Posterior vena cava (tissue), 2 donors: ENCODE measurements around the gene TENT4B. TPM values are rescaled to one million over a fixed set of nuclear protein-coding genes. Genes with fewer than 3 reads are reported as not detected.

Experiments
- DNase-seq: peaks from one replicate; pipeline ENCODE4 v3.0.0-alpha.2; 2020; ENCODE audit warnings: low spot score
- intact Hi-C, 2 donors: fragments of 100-400 bp; cut with DNase I; formaldehyde crosslinking; loops; one replicate each; pipeline versions ENCODE4 v1.14.1 to v1.14.2; 2022 to 2023
- total RNA-seq, 2 donors: library from RNA; stranded (reverse); fragmentation: NEBNext Ultra II Directional; extraction: Animal tissue kit (Norgen Biotek cat#: 25700); gene quantifications; one replicate each; pipeline ENCODE4 v1.2.1, GENCODE V29; 2021
- donor health status: DM: yes; HTN: yes; CAD: no.
- donor health status: DM: yes; HTN: yes; CAD: no.

The TENT4B gene
- total RNA-seq, 2 donors from 2014 or later = 13.4 to 15.0 TPM

- DNase-seq = no peak
- intact Hi-C loops = loop anchor here (10.0 kb wide), 2 partner anchors 77 to 107 kb away; no protein-coding TSS in a partner anchor
Measured at GRCh38 chr16:50247123-50247905, 94.2 kb downstream of the TENT4B start.

GRCh38 chr16:50247906-50248608 is 95.0 kb downstream of the TENT4B start:
- intact Hi-C loops = loop anchor here (10.0 kb wide), 2 partner anchors 77 to 107 kb away; no protein-coding TSS in a partner anchor

GRCh38 chr16:50248845-50249244 is 95.7 kb downstream of the TENT4B start:
- no peak for DNase-seq
- intact Hi-C loops = loop anchor here (10.0 kb wide), 2 partner anchors 76 to 106 kb away; no protein-coding TSS in a partner anchor

More at GRCh38 chr16:50247906-50248608, 95.0 kb downstream of the TENT4B start:
- DNase-seq = no peak

- DNase-seq = peak; percentile 85
- intact Hi-C loops = no loop called here
Measured at GRCh38 chr16:50251375-50252081, 98.4 kb downstream of the TENT4B start.

- intact Hi-C loops = no loop called here
- peak; percentile 58 for DNase-seq
Measured at GRCh38 chr16:50252082-50252611, 99.0 kb downstream of the TENT4B start.

- intact Hi-C loops = no loop called here
Measured at GRCh38 chr16:50252874-50253513, 99.9 kb downstream of the TENT4B start.

GRCh38 chr16:50253514-50253910 is 100.4 kb downstream of the TENT4B start:
- DNase-seq = no peak

More at GRCh38 chr16:50252874-50253513, 99.9 kb downstream of the TENT4B start:
- no peak for DNase-seq

GRCh38 chr16:50254072-50254471 is 101.0 kb downstream of the TENT4B start:
- DNase-seq = no peak
- intact Hi-C loops = no loop called here

More at GRCh38 chr16:50253514-50253910, 100.4 kb downstream of the TENT4B start:
- intact Hi-C loops = no loop called here

GRCh38 chr16:50255538-50255937 is 102.4 kb downstream of the TENT4B start:
- DNase-seq = no peak
- intact Hi-C loops = no loop called here

GRCh38 chr16:50256604-50257003 is 103.5 kb downstream of the TENT4B start:
- DNase-seq = no peak
- intact Hi-C loops = no loop called here

- no peak for DNase-seq
- intact Hi-C loops = no loop called here
Measured at GRCh38 chr16:50257876-50258275, 104.8 kb downstream of the TENT4B start.

GRCh38 chr16:50259334-50260205 is 106.5 kb downstream of the TENT4B start:
- intact Hi-C loops = no loop called here
- DNase-seq = no peak

- DNase-seq = no peak
- intact Hi-C loops = no loop called here
Measured at GRCh38 chr16:50260206-50261159, 107.4 kb downstream of the TENT4B start.

- no peak for DNase-seq
Measured at GRCh38 chr16:50261160-50261706, 108.1 kb downstream of the TENT4B start.

GRCh38 chr16:50261707-50262235 is 108.7 kb downstream of the TENT4B start:
- no peak for DNase-seq
- intact Hi-C loops = no loop called here

More at GRCh38 chr16:50261160-50261706, 108.1 kb downstream of the TENT4B start:
- intact Hi-C loops = no loop called here
